ENCODE data around the gene RBP2.

Gene RBP2

GRCh38 chr3:139425745-139426400 lies 50.4 kb downstream of the RBP2 start:
- TF ChIP-seq TAF1 (IDR thresholded peaks at IDR 0.05; ENCODE audit: low read depth) (no peak), TEAD4 (IDR thresholded peaks at IDR 0.05) (no peak), EGR1 (IDR thresholded peaks at IDR 0.05) (no peak), NFIC (IDR thresholded peaks at IDR 0.05) (no peak), FOXM1 (IDR thresholded peaks at IDR 0.05; ENCODE audit: borderline replicate concordance, low read depth) (no peak), EP300 (IDR thresholded peaks at IDR 0.05; ENCODE audit: borderline replicate concordance) (no peak), RAD21 (IDR thresholded peaks at IDR 0.05; ENCODE audit: low read depth) (no peak), MAX (IDR thresholded peaks at IDR 0.05) (no peak), CREB1 (IDR thresholded peaks at IDR 0.05; ENCODE audit: low read depth) (no peak)
- TF ChIP-seq, protein P1, sequence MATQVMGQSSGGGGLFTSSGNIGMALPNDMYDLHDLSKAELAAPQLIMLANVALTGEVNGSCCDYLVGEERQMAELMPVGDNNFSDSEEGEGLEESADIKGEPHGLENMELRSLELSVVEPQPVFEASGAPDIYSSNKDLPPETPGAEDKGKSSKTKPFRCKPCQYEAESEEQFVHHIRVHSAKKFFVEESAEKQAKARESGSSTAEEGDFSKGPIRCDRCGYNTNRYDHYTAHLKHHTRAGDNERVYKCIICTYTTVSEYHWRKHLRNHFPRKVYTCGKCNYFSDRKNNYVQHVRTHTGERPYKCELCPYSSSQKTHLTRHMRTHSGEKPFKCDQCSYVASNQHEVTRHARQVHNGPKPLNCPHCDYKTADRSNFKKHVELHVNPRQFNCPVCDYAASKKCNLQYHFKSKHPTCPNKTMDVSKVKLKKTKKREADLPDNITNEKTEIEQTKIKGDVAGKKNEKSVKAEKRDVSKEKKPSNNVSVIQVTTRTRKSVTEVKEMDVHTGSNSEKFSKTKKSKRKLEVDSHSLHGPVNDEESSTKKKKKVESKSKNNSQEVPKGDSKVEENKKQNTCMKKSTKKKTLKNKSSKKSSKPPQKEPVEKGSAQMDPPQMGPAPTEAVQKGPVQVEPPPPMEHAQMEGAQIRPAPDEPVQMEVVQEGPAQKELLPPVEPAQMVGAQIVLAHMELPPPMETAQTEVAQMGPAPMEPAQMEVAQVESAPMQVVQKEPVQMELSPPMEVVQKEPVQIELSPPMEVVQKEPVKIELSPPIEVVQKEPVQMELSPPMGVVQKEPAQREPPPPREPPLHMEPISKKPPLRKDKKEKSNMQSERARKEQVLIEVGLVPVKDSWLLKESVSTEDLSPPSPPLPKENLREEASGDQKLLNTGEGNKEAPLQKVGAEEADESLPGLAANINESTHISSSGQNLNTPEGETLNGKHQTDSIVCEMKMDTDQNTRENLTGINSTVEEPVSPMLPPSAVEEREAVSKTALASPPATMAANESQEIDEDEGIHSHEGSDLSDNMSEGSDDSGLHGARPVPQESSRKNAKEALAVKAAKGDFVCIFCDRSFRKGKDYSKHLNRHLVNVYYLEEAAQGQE (IDR thresholded peaks at IDR 0.05; ENCODE audit: low read depth), result no peak

DNA sequence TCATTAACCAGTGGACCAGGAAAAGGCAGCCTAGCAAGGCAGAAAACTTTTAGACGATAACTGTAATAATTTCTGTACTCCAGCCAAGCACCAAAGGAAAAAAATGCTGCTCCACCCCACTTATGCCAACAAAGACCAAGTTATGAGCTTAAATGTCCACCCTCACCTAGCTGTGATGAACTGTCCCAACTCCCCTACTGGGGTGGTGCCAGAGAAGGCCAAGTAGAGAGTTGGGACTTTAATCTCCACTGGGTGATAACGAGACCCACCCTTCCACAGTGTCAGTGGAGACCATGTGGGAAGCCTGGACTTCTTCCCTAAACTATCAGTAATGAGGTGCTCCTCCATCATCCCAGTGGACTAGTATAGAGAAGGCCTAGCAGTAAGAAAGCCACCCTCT lies 53.1 kb downstream of the RBP2 start:
- TF ChIP-seq EP300 (IDR thresholded peaks at IDR 0.05; ENCODE audit: borderline replicate concordance) (no peak), TAF1 (IDR thresholded peaks at IDR 0.05; ENCODE audit: low read depth) (no peak), FOXM1 (IDR thresholded peaks at IDR 0.05; ENCODE audit: borderline replicate concordance, low read depth) (no peak), TCF12 (IDR thresholded peaks at IDR 0.05; ENCODE audit: low read depth) (no peak), YY1 (IDR thresholded peaks at IDR 0.05; ENCODE audit: low read depth) (no peak), MAX (IDR thresholded peaks at IDR 0.05) (no peak), CEBPB (IDR thresholded peaks at IDR 0.05) (no peak), CREB1 (IDR thresholded peaks at IDR 0.05; ENCODE audit: low read depth) (no peak), RAD21 (IDR thresholded peaks at IDR 0.05; ENCODE audit: low read depth) (no peak), NFIC (IDR thresholded peaks at IDR 0.05) (no peak), ZBTB7A (IDR thresholded peaks at IDR 0.05; ENCODE audit: low read depth) (no peak), TEAD4 (IDR thresholded peaks at IDR 0.05) (no peak), EGR1 (IDR thresholded peaks at IDR 0.05) (no peak)
- TF ChIP-seq, protein P2, sequence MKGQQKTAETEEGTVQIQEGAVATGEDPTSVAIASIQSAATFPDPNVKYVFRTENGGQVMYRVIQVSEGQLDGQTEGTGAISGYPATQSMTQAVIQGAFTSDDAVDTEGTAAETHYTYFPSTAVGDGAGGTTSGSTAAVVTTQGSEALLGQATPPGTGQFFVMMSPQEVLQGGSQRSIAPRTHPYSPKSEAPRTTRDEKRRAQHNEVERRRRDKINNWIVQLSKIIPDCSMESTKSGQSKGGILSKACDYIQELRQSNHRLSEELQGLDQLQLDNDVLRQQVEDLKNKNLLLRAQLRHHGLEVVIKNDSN (IDR thresholded peaks at IDR 0.05), result no peak
- TF ChIP-seq, protein P1 (IDR thresholded peaks at IDR 0.05; ENCODE audit: low read depth), result no peak

GRCh38 chr3:139421460-139421859 lies 54.9 kb downstream of the RBP2 start:
- TF ChIP-seq NFIC (IDR thresholded peaks at IDR 0.05) (no peak), YY1 (IDR thresholded peaks at IDR 0.05; ENCODE audit: low read depth) (no peak), ZBTB7A (IDR thresholded peaks at IDR 0.05; ENCODE audit: low read depth) (no peak), EGR1 (IDR thresholded peaks at IDR 0.05) (no peak)

- no peak for TF ChIP-seq TAF1 (IDR thresholded peaks at IDR 0.05; ENCODE audit: low read depth)
These were observed 55.3 kb downstream of the RBP2 start for GRCh38 chr3:139421040-139421439.

- TF ChIP-seq RAD21 (IDR thresholded peaks at IDR 0.05; ENCODE audit: low read depth), result no peak
- no peak for TF ChIP-seq CREB1 (IDR thresholded peaks at IDR 0.05; ENCODE audit: low read depth)
These were observed 58.2 kb downstream of the RBP2 start for GRCh38 chr3:139418144-139418543.

GRCh38 chr3:139416275-139416674 lies 60.0 kb downstream of the RBP2 start:
- TF ChIP-seq MAX (IDR thresholded peaks at IDR 0.05) (no peak), TCF12 (IDR thresholded peaks at IDR 0.05; ENCODE audit: low read depth) (no peak), FOXM1 (IDR thresholded peaks at IDR 0.05; ENCODE audit: borderline replicate concordance, low read depth) (no peak), YY1 (IDR thresholded peaks at IDR 0.05; ENCODE audit: low read depth) (no peak), TAF1 (IDR thresholded peaks at IDR 0.05; ENCODE audit: low read depth) (no peak), CEBPB (IDR thresholded peaks at IDR 0.05) (no peak), TEAD4 (IDR thresholded peaks at IDR 0.05) (no peak), RAD21 (IDR thresholded peaks at IDR 0.05; ENCODE audit: low read depth) (no peak), NFIC (IDR thresholded peaks at IDR 0.05) (no peak), EGR1 (IDR thresholded peaks at IDR 0.05) (no peak), ZBTB7A (IDR thresholded peaks at IDR 0.05; ENCODE audit: low read depth) (no peak)
- TF ChIP-seq, protein P1 (IDR thresholded peaks at IDR 0.05; ENCODE audit: low read depth), result no peak

All from Ishikawa (cell line).